Germinal center (tissue), 1 donor: ENCODE results near the gene NDUFA8.

Experiments used
- DNase-seq: peaks from one replicate; pipeline ENCODE4 v3.0.0; 2012; ENCODE audit warnings: mixed read lengths, low spot score

The NDUFA8 gene

GRCh38 chr9:122159026-122159924, at the start of gene NDUFA8, which contains the start of gene MORN5:
Gene NDUFA8, minus strand, starts transcription at chr9:122159779. Its CDS starts 102 bp downstream, at chr9:122159677.
Gene MORN5, plus strand, starts transcription at chr9:122159908. Its CDS starts 65 bp downstream, at chr9:122159973.
- DNase-seq = peak; percentile 99

- DNase-seq = no peak
These were observed 47.5 kb upstream of the NDUFA8 start for GRCh38 chr9:122207096-122207495.

- DNase-seq = no peak
These were observed 46.8 kb upstream of the NDUFA8 start for GRCh38 chr9:122206118-122207046.

GRCh38 chr9:122205176-122205575, 45.6 kb upstream of the NDUFA8 start:
- DNase-seq = no peak

- no peak for DNase-seq
These were observed 44.9 kb upstream of the NDUFA8 start for GRCh38 chr9:122204491-122204890.

- no peak for DNase-seq
These were observed 44.5 kb upstream of the NDUFA8 start for GRCh38 chr9:122204055-122204454.

- no peak for DNase-seq
These were observed 42.5 kb upstream of the NDUFA8 start for GRCh38 chr9:122202111-122202510.

GRCh38 chr9:122201641-122202040, 42.1 kb upstream of the NDUFA8 start:
- no peak for DNase-seq

- no peak for DNase-seq
These were observed 41.5 kb upstream of the NDUFA8 start for GRCh38 chr9:122200960-122201595.

GRCh38 chr9:122197882-122198281, 38.3 kb upstream of the NDUFA8 start:
- DNase-seq = no peak

GRCh38 chr9:122197426-122197825, 37.8 kb upstream of the NDUFA8 start:
- DNase-seq = no peak

- no peak for DNase-seq
These were observed 36.3 kb upstream of the NDUFA8 start for GRCh38 chr9:122195875-122196274.

- DNase-seq = no peak
These were observed 34.1 kb upstream of the NDUFA8 start for GRCh38 chr9:122193651-122194050.

GRCh38 chr9:122192914-122193525, 33.4 kb upstream of the NDUFA8 start:
- no peak for DNase-seq

- DNase-seq = no peak
These were observed 32.8 kb upstream of the NDUFA8 start for GRCh38 chr9:122192261-122192875.

- DNase-seq = no peak
These were observed 32.0 kb upstream of the NDUFA8 start for GRCh38 chr9:122191584-122191983.

- DNase-seq = no peak
These were observed 31.2 kb upstream of the NDUFA8 start for GRCh38 chr9:122190597-122191381.

- no peak for DNase-seq
These were observed 28.8 kb upstream of the NDUFA8 start for GRCh38 chr9:122188369-122188768.

GRCh38 chr9:122186777-122187470, 27.3 kb upstream of the NDUFA8 start:
- DNase-seq = no peak

- no peak for DNase-seq
These were observed 26.7 kb upstream of the NDUFA8 start for GRCh38 chr9:122186301-122186700.
